ELF-1 (cell line): Measurements from ENCODE around the gene EIF4G3.
"Not testable (repeated sequence)": the region's sequence is repeated elsewhere in the genome, so short reads cannot be mapped to it uniquely, and the experiment has no call there.

Experiments
- DNase-seq: peaks from one replicate; pipeline ENCODE4 v3.0.0-alpha.2; 2016; ENCODE audit warnings: low read depth, low spot score

EIF4G3 gene

GRCh38 chr1:21105807-21106206 lies 70.9 kb downstream of the EIF4G3 start:
- DNase-seq, result no peak

- no peak for DNase-seq
Measured at GRCh38 chr1:21104683-21105082, 72.0 kb downstream of the EIF4G3 start.

- DNase-seq, result no peak
Measured at GRCh38 chr1:21100481-21100921, 76.2 kb downstream of the EIF4G3 start.

GRCh38 chr1:21099869-21100131 lies 76.9 kb downstream of the EIF4G3 start:
- DNase-seq, result no peak

GRCh38 chr1:21099034-21099868 lies 77.4 kb downstream of the EIF4G3 start:
- DNase-seq, result no peak

DNA sequence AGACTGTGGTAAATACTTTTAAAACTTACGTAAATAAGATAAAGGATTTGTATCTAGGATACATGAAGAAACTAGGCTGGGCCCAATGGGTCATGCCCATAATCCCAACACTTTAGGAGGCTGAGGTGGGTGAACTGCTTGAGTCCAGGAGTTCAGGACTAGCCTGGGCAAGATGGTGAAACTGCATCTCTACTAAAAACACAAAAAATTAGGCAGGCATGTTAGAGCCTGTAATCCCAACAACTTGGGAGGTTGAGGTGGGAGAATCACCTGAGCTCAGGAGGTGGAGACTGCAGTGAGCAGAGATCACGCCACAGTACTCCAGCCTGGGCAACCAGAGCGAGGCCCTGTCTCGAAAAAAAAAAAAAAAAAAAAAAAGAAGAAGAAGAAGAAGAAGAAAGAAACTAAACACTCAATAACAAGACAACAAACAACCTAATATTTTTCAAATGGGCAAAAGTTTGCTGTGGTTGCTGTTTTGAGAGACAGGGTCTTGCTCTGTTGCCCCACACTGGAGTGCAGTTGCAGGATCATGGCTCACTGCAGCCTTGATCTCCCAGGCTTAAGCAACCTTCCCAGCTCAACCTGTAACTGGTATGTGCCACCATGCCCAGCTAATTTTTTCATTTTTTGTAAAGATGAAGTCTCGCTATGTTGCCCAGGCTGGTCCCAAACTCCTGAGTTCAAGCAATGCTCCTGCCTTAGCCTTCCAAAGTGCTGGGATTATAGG lies 78.3 kb downstream of the EIF4G3 start:
- no peak for DNase-seq

- DNase-seq, result no peak
Measured at GRCh38 chr1:21097729-21098128, 79.0 kb downstream of the EIF4G3 start.

GRCh38 chr1:21095976-21096375 lies 80.7 kb downstream of the EIF4G3 start:
- DNase-seq, result no peak

DNA sequence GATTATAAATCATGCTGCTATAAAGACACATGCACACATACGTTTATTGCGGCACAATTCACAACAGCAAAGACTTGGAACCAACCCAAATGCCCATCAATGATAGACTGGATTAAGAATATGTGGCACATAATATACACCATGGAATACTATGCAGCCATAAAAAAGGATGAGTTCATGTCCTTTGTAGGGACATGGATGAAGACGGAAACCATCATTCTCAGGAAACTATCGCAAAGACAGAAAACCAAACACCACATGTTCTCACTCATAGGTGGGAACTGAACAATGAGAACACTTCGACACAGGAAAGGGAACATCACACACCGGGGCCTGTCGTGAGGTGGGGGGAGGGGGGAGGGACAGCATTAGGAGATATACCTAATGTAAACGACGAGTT lies 82.4 kb downstream of the EIF4G3 start:
- not testable (repeated sequence) for DNase-seq

- DNase-seq, result not testable (repeated sequence)
Measured at GRCh38 chr1:21093271-21093958, 83.3 kb downstream of the EIF4G3 start.

DNA sequence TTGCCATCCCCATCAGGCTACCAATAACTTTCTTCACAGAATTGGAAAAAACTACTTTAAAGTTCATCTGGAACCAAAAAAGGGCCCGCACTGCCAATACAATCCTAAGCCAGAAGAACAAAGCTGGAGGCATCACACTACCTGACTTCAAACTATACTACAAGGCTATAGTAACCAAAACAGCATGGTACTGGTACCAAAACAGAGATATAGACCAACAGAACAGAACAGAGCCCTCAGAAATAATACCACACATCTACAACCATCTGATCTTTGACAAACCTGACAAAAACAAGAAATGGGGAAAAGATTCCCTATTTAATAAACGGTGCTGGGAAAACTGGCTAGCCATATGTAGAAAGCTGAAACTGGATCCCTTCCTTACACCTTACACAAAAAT lies 84.2 kb downstream of the EIF4G3 start:
- DNase-seq, result not testable (repeated sequence)

- not testable (repeated sequence) for DNase-seq
Measured at GRCh38 chr1:21091053-21091690, 85.5 kb downstream of the EIF4G3 start.

DNA sequence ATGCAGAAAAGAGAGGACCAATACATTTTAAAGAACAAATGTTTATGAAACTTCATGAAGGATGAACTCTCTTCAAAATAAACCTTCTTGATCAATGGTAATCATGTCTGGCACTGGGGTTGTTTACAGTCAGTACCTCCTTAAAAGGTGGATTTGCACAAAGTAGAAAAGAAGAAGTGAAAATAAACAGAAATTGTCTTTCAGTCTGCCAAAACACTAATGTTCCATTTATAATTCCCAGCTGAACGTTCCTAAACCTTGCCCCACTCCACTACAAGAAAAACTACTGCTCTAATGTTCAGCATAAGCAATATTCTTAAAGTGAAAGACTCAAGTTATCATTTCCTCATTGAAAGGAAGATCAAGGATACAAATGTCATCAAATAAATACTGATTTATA lies 86.2 kb downstream of the EIF4G3 start:
- no peak for DNase-seq

DNA sequence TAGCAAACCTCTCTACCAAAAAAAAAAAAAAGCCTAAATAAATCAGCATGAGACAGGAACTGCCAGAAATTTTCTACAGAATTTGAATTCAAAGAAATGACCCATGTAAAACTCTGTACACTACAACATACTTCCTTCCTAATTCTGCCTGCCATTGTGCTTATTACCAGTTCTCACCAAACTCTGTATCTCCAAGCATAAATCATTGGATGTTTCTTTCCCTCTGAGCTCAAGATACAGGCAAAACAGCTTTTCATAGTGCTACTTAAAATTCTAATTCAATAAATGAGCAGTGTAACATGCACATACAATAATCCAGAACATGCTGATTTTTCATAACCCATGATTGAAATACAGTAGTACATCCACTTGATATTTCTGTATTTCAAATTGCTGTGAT lies 87.0 kb downstream of the EIF4G3 start:
- no peak for DNase-seq

DNA sequence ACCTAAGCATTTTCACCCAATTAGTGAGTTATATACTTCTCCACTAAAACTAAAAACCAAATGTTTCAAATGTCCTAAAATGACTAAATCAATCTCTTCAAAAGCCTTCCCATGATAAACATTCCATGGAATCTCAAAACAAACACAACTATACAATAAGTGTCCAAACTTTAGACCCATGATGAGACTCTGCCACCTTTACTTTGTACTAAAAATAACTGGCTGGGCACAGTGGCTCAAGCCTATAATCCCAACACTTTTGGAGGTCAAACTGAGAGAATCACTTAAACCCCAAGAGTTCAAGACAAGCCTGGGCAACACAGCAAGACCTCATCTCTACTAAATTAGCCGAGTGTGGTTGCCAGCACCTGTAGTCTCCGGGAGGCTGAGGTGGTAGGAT lies 87.4 kb downstream of the EIF4G3 start:
- no peak for DNase-seq

- no peak for DNase-seq
Measured at GRCh38 chr1:21084111-21084810, 92.4 kb downstream of the EIF4G3 start.

GRCh38 chr1:21082073-21082472 lies 94.6 kb downstream of the EIF4G3 start:
- DNase-seq, result no peak

- no peak for DNase-seq
Measured at GRCh38 chr1:21077085-21077484, 99.6 kb downstream of the EIF4G3 start.

GRCh38 chr1:21072721-21073120 lies 104.0 kb downstream of the EIF4G3 start:
- no peak for DNase-seq

DNA sequence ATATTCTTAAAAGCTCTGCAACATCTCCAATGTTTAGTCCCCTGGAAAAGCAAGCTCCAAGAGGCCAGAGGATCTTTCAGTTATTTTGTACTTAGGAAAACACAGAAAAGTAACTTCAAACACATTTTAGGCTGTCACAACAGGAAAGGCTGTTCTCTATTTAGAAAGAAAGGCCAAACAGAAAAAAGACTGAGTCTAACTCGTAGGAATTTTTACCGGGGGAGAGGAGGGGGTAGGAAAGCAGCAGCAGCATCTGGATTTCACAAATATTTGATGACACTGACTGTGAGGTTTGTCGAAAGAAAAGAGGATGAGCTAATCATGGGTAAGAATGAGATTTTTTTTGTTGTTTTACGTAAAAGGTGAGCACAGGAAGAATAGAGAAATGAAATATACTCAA lies 107.1 kb downstream of the EIF4G3 start:
- DNase-seq, result no peak

DNA sequence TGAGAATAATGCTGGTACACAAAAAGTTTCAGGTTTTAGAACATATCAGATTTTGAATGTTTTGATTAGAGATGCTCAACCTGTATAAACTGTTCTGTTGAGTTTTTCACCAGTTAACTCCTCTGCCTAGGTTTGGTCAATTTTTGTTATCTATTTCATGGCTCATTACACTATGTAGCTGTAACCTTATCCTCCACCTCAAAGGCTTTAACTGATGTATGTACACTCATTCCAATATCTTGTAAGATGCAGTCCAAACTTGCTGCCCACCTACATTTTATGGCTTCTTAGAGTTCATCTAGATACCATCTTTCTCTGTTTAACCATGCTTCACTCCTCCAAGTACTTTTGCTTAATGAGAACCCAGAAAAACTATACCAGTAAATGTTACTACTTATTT lies 107.8 kb downstream of the EIF4G3 start:
- DNase-seq, result no peak
